Thyroid gland (tissue), 4 donors: ENCODE results near the gene YJEFN3. TPM values are rescaled to one million over a fixed set of nuclear protein-coding genes. Genes with fewer than 3 reads are reported as not detected.

Experiments
- DNase-seq, 2 donors: peaks; one replicate each; pipeline ENCODE4 v3.0.0-alpha.2; 2019
- H3K27ac ChIP-seq, 3 donors: fragments of 200-600 bp; sonication (generic); 1 replicate in 2 of 3; 2 replicates in 1 of 3; pipeline ENCODE4 v1.5.1; 2016 to 2019; ENCODE audit warnings: mild to moderate bottlenecking in 1 of 3, moderate library complexity in 1 of 3
- H3K27me3 ChIP-seq: fragments of 200-600 bp; sonication (generic); one replicate; pipeline ENCODE4 v1.5.1; 2019
- H3K36me3 ChIP-seq, 2 donors: fragments of 200-600 bp; sonication (generic); one replicate each; pipeline ENCODE4 v1.5.1; 2016 to 2019
- H3K4me1 ChIP-seq, 2 donors: fragments of 200-600 bp; sonication (generic); one replicate each; pipeline ENCODE4 v1.5.1; 2017 to 2019
- H3K4me3 ChIP-seq, 3 donors: fragments of 200-600 bp; sonication (generic); replicated peaks in 1 of 3; 1 replicate in 2 of 3; 2 replicates in 1 of 3; pipeline ENCODE4 v1.5.1; 2016; ENCODE audit warnings: mild to moderate bottlenecking in 1 of 3
- H3K9me3 ChIP-seq: fragments of 200-600 bp; sonication (generic); one replicate; pipeline ENCODE4 v1.5.1; 2017
- POLR2A ChIP-seq, 2 donors: fragments of 450-650 bp; IDR thresholded peaks; one replicate each; pipeline ENCODE4 v1.6.1; 2017; ENCODE audit warnings: antibody characterized with exemption in 2 of 2, mild to moderate bottlenecking in 2 of 2, moderate library complexity in 1 of 2
- WGBS, 2 donors: methylation state at CpG; one replicate each; pipeline ENCODE4 v1.1.5; 2017; 5-methylcytosine and 5-hydroxymethylcytosine counted together
- intact Hi-C: fragments of 100-400 bp; cut with DNase I; formaldehyde crosslinking; loops from one replicate; pipeline ENCODE4 v1.15.1; 2023
- total RNA-seq, 4 donors: library from RNA; depleted of rRNA; stranded (reverse); fragments of >200 nt; gene quantifications; one replicate each; pipeline ENCODE4 v1.2.3, GENCODE V29; 2016
- TF ChIP-seq, protein P1 (sequence below), 6 experiments: fragments of 200-600 bp in 3 of 6; fragments of 450-650 bp in 3 of 6; sonication (generic) in 3 of 6; IDR thresholded peaks; one replicate each; pipeline ENCODE4 v1.5.1; 2016 to 2019; ENCODE audit warnings: antibody characterized with exemption in 6 of 6, mild to moderate bottlenecking in 2 of 6, inconsistent platforms in 1 of 6, moderate library complexity in 1 of 6

The YJEFN3 gene
- total RNA-seq, 4 donors from 2014 or later = 1.9 to 7.2 (median 2.6) TPM; not detected in 1

- H3K36me3 ChIP-seq = no peaks in the 10 kb centered on the region
- H3K27me3 ChIP-seq = no peaks in the 10 kb centered on the region
- intact Hi-C loops = no loop called here
- H3K9me3 ChIP-seq = no peaks in the 10 kb centered on the region
- no peak overlapping the region for H3K4me3 ChIP-seq
- no peaks in the 10 kb centered on the region for H3K4me1 ChIP-seq
- TF ChIP-seq, protein P1, sequence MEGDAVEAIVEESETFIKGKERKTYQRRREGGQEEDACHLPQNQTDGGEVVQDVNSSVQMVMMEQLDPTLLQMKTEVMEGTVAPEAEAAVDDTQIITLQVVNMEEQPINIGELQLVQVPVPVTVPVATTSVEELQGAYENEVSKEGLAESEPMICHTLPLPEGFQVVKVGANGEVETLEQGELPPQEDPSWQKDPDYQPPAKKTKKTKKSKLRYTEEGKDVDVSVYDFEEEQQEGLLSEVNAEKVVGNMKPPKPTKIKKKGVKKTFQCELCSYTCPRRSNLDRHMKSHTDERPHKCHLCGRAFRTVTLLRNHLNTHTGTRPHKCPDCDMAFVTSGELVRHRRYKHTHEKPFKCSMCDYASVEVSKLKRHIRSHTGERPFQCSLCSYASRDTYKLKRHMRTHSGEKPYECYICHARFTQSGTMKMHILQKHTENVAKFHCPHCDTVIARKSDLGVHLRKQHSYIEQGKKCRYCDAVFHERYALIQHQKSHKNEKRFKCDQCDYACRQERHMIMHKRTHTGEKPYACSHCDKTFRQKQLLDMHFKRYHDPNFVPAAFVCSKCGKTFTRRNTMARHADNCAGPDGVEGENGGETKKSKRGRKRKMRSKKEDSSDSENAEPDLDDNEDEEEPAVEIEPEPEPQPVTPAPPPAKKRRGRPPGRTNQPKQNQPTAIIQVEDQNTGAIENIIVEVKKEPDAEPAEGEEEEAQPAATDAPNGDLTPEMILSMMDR (IDR thresholded peaks at IDR 0.05) = no peak
- DNase-seq = no peak
- 91 to 94% methylated on average over 20 to 25 of the region's 25 CpGs for WGBS, 2 donors
- no peak overlapping the region for H3K27ac ChIP-seq
These were observed 51.0 kb downstream of the YJEFN3 start for GRCh38 chr19:19579533-19580361.

DNA sequence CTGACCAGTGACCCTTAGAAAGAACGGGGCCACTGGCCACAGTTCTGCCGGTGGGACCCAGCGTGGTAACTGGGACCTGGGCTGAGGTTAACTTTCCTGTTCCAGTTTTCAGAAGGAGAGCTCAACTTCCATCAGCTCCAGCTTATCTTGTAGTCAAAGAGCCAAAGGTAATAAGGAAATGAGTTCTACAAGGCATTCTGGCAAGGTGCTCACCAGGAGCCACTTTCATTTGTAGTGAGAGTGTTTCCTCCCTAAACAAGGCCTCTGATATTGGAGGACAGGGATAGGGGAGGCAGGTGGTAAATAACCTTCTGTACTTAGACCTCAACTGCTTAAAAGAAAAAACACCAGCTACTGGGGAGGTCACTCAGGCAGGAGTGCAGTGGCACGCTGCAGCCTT is 51.7 kb downstream of the YJEFN3 start:
- H3K27me3 ChIP-seq = no peaks in the 10 kb centered on the region
- no peak for TF ChIP-seq POLR2A (IDR thresholded peaks at IDR 0.05)
- TF ChIP-seq, protein P1 (IDR thresholded peaks at IDR 0.05) = no peak
- WGBS, 2 donors = 95 to 97% methylated on average over 4 of the region's 4 CpGs
- H3K4me3 ChIP-seq = no peak overlapping the region
- DNase-seq = no peak
- H3K36me3 ChIP-seq = no peaks in the 10 kb centered on the region
- no peaks in the 10 kb centered on the region for H3K9me3 ChIP-seq
- intact Hi-C loops = no loop called here
- H3K4me1 ChIP-seq = no peaks in the 10 kb centered on the region
- H3K27ac ChIP-seq = no peak overlapping the region

GRCh38 chr19:19581391-19581790 is 52.7 kb downstream of the YJEFN3 start:
- H3K36me3 ChIP-seq = no peaks in the 10 kb centered on the region
- WGBS, 2 donors = 94 to 96% methylated on average over 12 to 13 of the region's 13 CpGs
- intact Hi-C loops = no loop called here
- TF ChIP-seq POLR2A (IDR thresholded peaks at IDR 0.05) = no peak
- TF ChIP-seq, protein P1 (IDR thresholded peaks at IDR 0.05) = no peak
- no peaks in the 10 kb centered on the region for H3K27me3 ChIP-seq
- no peaks in the 10 kb centered on the region for H3K9me3 ChIP-seq
- H3K27ac ChIP-seq = no peak overlapping the region
- H3K4me3 ChIP-seq = no peak overlapping the region
- no peak for DNase-seq
- H3K4me1 ChIP-seq = no peaks in the 10 kb centered on the region

GRCh38 chr19:19582471-19582870 is 53.8 kb downstream of the YJEFN3 start:
- Histone ChIP-seq H3K9me3 (no peaks in the 10 kb centered on the region), H3K36me3 (no peaks in the 10 kb centered on the region), H3K27ac (no peak overlapping the region), H3K4me1 (peaks cover 0 to 4% of the 10 kb centered on the region in 2 donors), H3K4me3 (no peak overlapping the region), H3K27me3 (no peaks in the 10 kb centered on the region)
- 87 to 100% methylated on average over 6 of the region's 6 CpGs for WGBS, 2 donors
- intact Hi-C loops = no loop called here
- TF ChIP-seq POLR2A (IDR thresholded peaks at IDR 0.05) = no peak
- TF ChIP-seq, protein P1 (IDR thresholded peaks at IDR 0.05) = no peak
- DNase-seq = no peak

GRCh38 chr19:19584356-19584755 is 55.6 kb downstream of the YJEFN3 start:
- 92 to 97% methylated on average over 6 of the region's 6 CpGs for WGBS, 2 donors
- H3K27ac ChIP-seq = no peak overlapping the region
- no peaks in the 10 kb centered on the region for H3K9me3 ChIP-seq
- H3K36me3 ChIP-seq = no peaks in the 10 kb centered on the region
- no peak overlapping the region for H3K4me3 ChIP-seq
- no peak for DNase-seq
- no peaks in the 10 kb centered on the region for H3K27me3 ChIP-seq
- TF ChIP-seq POLR2A (IDR thresholded peaks at IDR 0.05) = no peak
- TF ChIP-seq, protein P1 (IDR thresholded peaks at IDR 0.05) = no peak
- H3K4me1 ChIP-seq = peaks cover 0 to 4% of the 10 kb centered on the region in 2 donors
- intact Hi-C loops = no loop called here
